T-helper 9 cell (primary cell): ENCODE data around the gene PDE6D.
"Not testable (repeated sequence)": the region's sequence is repeated elsewhere in the genome, so short reads cannot be mapped to it uniquely, and the experiment has no call there.

Source experiments
- DNase-seq: peaks from one replicate; pipeline ENCODE4 v3.0.0-alpha.2; 2020

PDE6D gene

DNA sequence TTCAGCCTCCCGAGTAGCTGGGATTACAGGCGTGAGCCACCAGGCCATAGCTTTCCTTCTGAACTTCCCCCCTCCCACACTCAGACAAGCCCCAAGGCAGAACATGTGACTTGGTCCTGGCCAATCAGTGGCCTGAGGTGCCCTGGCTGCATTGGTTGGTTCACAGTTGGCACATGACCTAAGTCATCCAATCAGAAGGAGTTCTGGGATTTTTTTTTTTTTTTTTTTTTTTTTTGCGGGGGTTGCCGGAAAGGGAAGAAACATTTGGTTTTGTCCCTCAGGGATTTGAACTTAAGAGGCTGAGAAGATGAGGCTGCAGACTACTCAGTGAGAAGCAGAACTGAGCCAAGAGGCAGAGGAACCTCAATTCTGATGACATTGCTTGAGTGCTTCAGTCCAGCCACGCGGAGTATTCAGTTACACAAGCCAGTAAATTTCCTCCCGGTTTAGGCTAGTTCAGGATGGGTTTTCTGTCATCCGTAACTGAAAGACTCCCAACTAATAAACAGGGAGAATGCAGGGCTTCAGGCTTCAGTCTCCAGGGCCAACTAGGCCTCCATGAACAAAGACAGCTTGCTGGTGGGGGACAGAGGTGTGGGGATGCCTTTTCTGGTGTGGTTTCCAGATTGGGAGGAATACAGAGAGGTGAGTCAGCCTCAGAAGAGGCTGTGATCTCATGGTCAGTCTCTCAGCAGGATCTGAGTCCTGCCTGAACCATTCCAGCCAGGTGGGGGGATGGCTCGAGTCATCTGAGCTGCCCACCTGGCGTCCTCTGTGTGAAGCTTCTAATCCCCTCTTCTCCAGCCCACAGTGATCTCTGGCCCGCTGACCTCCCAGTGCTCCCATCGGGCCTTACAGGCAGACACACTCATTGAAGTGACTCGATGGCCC is 63.6 kb downstream of the PDE6D start:
- DNase-seq = no peak

DNA sequence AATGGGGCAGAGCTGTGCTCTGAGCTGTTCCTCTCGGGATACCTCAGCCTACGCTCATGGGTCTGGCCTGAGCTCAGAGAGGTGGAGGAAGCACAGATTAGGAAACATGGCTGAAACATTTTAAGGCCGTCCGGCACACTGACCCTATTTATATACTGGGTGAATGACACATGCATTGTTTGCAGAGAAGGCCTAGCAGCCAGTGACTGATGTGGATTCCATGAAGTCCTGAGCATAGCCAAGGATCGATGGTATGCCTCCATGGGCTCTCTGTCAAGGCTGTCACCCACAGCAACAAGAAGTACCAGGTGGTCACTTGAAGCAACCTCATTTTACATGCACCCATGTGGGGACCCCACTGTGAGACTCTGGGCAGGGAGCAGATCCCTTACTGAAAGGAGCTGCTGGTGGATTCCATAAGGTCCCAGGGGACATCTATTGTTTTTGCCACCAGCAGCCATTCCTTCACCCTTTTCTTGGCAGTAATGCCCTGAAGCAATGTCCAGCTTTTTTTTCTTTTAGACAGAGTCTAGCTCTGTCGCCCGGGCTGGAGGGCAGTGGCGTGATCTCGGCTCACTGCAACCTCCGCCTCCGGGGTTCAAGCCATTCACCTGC is 64.3 kb downstream of the PDE6D start:
- no peak for DNase-seq

DNA sequence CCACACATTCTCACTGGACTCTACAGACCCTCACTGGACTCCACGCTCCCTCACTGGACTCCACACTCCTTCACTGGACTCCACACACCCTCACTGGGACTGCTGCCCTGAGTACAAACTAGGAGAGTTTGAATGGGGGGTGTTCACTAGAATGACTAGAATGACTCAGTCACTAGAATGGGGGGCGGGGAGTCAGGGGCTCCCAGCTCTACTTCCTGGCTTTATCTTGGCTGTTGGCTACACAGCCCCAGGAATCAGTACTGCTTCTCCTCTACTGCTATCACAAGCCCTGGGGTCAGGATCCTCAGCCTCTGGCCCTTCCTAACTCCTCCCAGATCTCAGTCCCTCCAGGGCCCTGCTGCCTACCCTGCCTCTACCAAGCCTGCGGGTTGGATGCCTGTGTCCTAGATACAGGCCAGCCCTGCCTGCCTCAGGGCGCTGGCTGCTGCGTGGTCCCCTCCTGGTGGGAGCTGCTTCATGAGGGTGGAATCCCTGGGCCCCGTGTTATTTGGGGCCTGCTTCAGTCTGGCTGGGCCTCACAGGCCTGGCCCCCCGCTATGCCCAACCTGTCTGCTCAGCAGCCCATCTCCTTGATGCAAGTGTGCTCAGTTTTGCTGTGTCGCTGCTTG is 65.0 kb downstream of the PDE6D start:
- DNase-seq = no peak

DNA sequence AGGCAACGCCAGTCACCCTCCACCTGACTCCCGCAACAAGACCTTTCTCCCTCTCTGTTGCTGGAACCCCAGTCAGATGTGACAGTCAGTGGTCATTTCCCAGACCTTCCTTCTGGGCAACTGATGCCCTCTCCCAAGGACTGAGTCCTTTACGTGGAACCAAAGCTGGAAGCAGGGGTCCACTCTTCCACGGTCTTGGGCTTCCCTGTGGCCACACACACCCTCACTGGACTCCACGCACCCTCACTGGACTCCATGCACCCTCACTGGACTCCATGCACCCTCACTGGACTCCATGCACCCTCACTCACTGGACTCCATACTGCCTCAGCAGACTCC is 65.6 kb downstream of the PDE6D start:
- no peak for DNase-seq

DNA sequence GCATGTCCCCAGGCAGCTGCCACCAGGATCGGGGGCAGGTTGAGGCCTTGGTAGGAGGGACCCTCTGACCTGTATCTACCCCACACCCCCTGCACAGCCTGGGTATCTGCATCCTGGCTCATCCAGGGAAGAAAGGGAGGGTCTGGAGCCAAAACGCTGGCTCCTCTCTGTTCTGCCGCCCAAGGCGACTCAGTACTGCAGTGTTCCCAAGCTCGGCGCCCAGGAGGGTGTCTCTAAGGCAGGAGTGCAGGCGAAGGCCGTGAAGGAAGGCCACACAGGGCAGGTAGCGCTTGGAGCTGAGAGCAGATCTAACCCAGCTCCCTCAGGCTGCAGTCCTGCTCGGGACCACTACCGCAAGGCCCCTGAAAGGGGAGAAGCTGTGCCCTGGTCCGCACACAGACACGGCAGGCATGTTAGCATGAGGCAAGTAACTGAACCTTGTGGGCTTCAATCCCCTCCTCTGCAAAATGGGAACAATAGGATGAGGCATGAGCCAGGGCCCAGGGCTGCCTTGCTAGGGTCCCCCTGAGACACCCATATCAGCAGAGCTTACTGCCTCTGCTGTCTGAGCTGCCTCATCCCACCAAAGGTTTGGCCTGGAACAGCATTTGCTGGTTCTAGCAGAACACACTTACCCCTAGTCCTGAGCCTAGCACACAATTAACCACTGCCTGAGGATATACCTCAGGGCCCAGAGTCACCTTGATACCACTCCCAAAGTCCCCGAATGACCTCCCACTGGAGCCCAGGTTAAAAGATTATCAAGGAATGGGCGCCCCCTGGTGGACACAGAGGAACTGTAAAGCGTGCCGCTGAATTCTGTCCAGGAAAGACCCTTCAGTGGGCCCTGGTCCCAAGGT is 66.2 kb downstream of the PDE6D start:
- peak; percentile 85 for DNase-seq

DNA sequence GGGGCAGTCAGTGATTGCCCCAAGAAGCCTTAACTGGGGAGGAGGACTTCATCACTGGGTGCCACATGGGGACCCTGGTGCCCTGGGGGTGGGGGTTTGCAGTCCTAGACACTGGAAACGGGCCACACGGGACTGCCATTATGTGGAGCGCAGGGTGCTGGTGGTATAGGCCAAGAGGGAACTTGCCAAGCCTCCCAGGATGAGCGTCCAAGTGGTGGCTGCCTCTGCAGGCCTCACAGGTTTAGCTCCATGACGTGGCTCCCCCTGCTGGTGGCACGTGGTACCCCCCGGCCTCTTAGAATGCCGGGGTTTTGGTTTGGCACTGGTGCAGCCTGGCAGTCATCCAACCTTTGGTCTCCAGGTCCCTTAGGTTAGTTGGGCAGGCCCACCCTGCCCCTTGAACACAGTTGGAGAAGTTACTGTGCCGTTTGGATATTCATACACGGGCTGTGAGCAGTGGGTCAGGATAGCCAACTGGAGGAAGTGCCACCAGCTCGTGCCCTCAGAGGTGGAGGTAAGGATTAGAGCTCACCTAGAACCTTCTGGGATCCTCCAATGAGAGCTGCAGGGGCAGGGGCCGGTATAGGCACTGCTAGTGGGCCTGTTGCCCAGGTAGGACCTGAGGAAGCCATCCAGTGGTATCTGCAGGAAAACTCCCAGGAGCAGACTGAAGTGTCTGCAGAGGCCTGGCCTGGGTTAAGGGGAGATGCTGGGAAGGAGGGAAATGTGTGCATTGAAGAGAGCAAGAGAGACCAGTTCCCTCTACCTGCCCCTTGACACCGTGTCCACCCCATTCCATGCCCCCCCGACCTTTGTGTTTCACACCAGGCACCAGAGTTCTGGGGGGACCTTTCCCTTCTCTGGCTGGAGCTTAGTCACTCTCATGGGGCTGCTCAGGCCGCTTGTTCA is 67.1 kb downstream of the PDE6D start:
- DNase-seq = peak; percentile 95

DNA sequence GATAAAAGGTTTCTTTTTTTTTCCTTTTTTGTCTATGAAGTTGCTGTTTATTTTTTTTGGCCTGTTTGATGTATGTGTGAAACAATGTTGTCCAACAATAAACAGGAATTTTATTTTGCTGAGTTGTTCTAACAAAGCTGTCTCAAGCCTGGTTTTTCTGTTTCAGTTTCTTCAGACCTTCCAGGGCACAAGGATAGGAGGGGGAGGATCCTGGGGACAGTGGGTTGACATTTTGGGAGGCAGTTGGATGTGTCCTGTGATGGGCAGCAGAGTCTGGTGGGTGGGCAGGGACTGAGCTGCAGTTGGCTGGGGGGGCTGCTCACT is 67.7 kb downstream of the PDE6D start:
- DNase-seq = not testable (repeated sequence)

DNA sequence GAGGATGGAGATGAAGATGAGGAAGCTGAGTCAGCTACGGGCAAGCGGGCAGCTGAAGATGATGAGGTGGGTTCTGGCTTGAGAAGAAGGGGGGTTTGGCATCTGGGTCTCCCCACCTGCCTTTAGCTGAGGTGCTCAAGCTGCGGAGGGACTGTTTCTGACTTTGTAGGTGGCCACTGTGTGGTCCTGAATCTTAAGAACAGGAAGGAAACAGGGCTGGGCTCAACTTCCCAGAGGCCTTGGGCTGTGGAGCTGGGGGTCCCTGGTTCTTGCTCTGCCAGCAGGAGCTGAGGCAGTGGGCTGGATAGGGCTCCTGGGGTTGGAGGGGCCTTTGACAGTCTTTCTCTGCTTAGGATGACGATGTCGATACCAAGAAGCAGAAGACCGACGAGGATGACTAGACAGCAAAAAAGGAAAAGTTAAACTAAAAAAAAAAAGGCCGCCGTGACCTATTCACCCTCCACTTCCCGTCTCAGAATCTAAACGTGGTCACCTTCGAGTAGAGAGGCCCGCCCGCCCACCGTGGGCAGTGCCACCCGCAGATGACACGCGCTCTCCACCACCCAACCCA is 68.5 kb downstream of the PDE6D start:
- peak; percentile 34 for DNase-seq

DNA sequence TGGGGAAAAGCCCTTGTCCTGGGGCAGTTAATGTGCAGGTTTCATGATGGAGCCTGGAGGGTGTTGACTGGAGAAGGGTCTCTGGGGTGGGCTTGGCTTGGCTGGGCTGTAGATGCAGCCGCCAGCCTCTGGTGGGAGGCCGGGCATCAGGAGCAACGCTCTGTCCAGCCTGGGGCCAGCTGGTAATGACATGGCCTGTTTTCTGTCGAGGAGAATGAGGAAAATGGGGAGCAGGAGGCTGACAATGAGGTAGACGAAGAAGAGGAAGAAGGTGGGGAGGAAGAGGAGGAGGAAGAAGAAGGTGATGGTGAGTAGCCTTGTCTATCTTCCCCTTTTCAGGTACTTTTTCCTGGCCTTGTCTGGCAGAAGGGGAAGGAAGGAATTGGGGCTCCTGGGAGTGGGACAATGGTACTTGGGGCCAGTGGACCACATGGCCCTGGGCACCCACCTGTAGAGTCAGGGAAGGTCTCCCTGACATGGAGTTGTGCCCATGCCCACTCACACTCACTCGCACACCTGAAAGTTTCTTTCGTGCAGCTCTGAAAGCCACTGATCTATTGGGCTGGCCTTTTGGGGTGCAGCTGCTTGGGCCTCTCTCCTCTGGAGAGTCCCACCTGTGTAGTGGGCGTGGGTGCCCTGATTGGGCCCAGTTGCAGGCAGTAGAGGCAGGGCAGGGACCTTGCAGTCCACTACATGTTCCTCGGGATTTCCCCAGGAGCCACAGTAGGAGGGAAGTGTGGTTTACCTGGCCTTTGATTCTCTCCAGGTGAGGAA is 69.2 kb downstream of the PDE6D start:
- DNase-seq = peak; percentile 31

DNA sequence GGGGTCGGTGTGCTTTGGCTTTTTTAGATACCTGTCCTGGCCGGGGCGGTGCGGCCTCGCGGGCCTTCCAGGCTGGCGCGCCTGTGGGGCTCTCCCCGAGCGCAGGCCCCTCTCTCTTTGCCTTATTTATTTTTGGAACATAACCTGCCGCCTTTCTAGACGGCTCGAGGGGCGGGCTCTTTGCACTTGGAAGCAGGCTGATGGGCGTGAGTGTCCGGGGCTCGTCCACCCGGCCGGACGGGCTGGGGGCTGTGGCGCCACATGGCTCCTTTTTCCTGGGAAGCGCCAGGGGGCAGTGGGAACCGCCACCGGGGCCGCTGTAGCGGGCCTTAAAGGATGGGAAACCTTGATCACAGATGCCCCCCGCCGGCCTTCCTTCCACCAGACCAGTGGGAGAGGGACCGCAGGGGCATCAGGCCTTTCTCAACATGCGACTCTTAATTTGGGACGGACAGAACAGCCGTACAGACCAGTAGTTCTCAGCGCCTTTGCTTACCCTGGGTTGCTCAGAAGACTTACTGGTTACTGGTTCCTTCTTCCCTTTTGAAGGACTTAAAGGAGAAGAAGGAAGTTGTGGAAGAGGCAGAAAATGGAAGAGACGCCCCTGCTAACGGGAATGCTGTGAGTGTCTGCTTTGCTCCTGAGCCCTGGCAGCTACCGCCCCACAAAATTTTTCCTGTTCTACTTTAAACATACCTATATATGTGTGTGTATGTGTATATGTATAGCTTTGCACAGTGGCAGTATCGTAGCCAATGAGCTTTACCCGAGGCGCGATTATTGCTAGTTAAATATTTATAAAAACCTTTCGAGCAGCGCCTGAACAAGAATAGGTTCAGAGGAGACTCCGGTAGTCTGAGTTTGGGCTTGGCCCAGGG is 70.0 kb downstream of the PDE6D start:
- DNase-seq = no peak

DNA sequence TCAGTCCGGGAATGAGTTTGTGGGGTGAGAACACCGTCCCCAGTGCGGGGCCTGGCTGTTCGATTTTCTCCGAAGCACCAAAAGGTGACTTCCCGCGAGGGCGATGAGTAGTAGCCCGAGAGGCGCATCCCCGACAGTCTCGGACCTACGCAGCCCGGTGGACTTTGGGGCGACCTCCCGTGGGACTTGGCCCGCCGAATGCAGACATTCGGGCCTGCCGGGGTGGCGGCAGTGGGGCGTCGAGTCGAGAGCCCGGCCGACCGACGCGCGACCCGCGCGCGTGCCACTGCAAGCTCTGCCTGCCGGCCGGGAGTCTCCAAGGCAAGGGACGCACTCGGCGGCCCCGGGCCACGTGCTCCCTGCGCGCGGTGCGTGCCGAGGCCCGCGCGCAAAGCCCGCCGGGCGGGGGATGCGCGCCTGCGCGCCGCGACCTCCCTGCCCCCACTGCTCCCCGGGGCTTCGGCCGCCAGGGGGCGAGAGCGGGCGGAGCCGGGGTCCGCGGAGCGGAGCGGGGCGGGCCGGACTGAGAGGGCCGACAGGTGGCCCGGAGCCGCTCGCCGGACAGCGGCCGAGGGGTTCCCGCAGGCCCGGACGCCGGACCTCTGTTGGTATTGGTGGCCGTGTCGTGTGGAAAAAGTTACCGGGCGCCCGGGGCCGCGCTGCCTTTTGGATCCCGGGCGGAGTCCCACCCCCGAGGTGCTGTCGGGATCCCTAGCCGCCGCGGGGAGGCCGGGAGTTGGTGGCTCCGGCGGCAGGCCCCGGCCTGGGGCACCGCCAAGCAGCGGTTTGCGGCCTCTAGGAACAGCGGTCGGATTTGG is 70.9 kb downstream of the PDE6D start:
- DNase-seq = peak; percentile 82

DNA sequence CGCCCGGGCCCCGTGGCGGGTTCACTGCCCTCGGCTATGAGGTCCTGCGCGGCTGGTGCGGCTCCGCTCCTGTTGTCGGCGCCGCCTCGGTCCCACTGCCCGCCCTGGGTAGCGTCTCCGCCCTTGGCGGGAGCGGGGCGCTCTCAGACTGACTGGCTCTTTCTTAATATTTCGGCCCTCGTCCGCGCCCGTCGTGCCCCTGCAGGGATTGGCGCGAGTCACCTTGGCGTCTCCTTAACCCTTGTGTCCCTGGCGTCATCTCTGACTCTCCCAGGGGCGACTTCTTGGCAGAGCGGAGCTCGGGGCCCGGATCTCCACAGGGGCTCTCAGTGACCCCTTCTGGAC is 71.5 kb downstream of the PDE6D start:
- peak; percentile 37 for DNase-seq

DNA sequence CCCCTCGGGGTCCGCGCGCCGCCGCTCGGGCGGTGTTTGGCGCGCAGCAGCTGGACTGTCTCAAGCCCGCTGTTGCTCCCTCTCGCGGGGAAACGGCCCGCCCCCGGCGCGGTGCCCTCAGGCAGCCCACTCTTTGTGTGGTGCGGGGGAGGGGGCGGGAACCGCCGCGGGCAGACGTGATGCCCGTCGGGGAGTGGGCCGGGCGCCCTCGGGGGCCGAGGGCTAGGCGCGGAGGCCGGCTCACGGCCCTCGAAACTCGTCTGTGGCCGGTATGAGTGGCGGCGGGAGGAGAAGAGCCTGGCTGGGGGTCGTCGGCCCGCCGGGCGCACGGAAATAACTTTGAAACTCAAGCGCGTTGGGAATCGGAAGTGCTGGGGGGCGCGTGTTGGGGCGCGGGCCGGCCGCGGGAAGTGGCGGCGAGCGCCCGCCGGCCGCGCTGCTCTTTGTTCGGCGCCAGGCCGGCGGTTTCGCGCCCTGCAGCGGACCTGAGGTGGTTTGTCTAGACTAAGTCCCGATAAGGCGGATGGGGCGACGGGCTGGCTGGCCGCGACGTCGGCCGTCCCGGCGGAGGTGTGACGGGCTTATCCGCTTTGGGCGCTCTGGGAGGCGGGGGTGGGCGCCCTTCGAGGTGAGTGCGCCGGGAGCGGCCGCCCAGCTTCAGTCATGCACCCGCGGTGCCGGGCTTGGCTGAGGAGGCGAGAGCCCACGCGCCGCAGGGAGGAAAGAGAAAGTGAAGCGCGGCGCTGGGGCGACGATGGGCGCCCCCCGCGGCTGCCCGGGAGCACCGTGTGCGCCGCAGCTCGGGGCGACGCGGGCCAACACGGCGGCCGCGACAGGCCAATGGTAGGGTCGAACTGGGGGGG is 72.1 kb downstream of the PDE6D start:
- DNase-seq = peak; percentile 41

DNA sequence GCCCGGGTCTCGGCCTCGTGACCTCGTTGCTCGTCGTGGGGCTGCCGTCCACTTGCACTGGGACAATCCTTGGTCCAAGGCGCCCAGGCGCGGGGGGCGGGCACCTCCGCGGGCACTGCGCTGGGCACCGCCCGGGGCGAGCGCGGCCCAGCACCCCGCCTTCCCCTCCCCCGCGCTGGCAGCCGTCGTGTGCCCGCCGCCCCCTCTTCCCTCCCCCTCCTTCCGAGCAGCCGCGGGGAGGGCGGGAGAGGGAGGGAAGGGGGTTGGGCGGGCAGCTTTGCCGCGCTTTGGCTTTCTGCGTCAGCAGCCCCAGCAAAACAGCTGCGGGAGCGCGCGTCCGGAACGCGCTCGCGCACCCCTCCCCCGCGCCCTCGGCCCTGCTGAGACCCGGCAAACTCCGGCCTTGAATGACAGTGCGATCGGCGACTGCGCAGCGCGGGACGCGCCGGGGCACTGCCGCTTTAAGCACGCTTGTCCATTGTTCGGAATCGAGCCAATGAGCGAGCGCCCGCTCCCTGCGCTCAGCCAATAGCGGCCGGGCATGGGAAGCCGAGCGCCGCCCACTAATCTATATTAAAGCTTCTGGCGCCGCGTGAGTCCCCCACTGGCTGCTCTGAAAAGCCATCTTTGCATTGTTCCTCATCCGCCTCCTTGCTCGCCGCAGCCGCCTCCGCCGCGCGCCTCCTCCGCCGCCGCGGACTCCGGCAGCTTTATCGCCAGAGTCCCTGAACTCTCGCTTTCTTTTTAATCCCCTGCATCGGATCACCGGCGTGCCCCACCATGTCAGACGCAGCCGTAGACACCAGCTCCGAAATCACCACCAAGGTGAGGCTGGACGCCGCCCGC is 72.9 kb downstream of the PDE6D start, which contains the start of gene PTMA:
PTMA (plus strand) TSS at position 599 of the 846 bp plus-strand sequence; CDS start at position 781, 182 bp downstream.
- DNase-seq = peak; percentile 97

DNA sequence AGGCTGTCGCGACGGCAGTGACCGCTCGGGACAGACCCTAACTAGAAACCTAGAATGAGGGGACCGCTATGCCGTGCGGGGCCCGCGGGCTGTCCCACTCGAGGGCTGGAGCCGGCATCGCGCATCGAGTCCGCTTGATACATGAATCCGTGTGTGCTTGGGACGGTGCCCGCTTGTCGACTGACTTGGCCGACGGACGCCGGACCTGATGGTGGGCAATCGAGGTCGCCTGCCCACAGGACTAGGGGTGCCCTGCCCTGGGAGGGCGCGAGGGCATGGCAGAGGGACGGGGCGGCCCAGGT is 73.5 kb downstream of the PDE6D start:
- peak; percentile 41 for DNase-seq

DNA sequence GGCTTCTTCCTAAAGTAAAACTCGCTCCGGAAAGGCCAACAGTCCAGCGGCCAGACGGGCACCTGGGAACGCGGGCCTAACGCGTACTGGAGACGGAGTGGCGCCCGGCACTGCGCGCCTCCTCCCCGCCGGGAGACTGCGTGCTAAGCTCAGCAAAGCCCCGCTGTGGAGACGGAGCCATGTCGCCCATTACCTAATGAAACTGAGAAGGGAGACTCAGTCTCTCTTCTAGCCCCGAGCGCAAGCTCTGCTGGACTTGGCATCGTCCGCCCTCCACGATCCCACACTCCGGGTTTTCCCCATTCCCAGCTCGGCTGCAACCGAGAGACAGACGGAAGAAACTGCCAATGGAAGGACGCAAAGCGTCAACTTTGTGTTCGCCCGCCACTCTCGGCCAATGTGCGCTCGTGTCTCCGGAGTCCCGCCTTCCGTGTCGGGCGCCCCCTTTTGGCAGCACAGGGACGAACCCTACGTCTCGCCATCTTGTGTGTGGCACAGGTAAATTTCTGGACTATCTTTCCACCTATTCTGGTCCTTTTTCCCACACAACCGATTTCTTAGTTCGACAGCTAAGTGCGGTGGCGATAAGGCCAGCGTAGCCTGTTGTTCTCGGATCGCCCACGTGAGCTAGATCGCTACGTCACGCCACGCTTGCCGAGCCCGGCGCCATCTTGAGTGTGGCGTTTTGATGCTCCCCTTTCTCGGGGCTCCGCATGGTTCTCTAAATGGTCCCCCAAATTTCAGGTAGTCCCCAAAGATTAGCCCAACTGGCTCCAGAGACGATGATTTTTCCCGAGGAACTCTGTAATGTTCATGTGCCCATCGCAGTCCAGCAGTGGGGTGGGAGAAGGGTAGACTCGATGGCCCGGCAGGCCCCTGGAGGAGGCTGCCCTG is 74.1 kb downstream of the PDE6D start:
- peak; percentile 98 for DNase-seq
